ENCODE measurements around the gene RACGAP1. TPM values are rescaled to one million over a fixed set of nuclear protein-coding genes. Genes with fewer than 3 reads are reported as not detected.

The RACGAP1 gene
- total RNA-seq, 4 donors from 2014 or later, result 5.1 to 29.7 (median 8.5) TPM

GRCh38 chr12:49939707-49940106 lies 85.6 kb downstream of the RACGAP1 start:
- no peaks in the 10 kb centered on the region for H3K36me3 ChIP-seq
- H3K9me3 ChIP-seq, result no peaks in the 10 kb centered on the region
- no peaks in the 10 kb centered on the region for H3K27me3 ChIP-seq
- no peaks in the 10 kb centered on the region for H3K4me1 ChIP-seq
- no peak for TF ChIP-seq CTCF (IDR thresholded peaks at IDR 0.05)
- TF ChIP-seq POLR2A (IDR thresholded peaks at IDR 0.05), result no peak
- H3K4me3 ChIP-seq, result no peak overlapping the region
- DNase-seq, result peak in 1 of 3 donors; percentile 17
- no peak overlapping the region for H3K27ac ChIP-seq

- H3K4me1 ChIP-seq, result no peaks in the 10 kb centered on the region
- TF ChIP-seq POLR2A (IDR thresholded peaks at IDR 0.05) (no peak), CTCF (IDR thresholded peaks at IDR 0.05) (no peak)
- DNase-seq, result no peak
- no peaks in the 10 kb centered on the region for H3K27me3 ChIP-seq
- no peaks in the 10 kb centered on the region for H3K36me3 ChIP-seq
- H3K27ac ChIP-seq, result no peak overlapping the region
- H3K4me3 ChIP-seq, result no peak overlapping the region
- no peaks in the 10 kb centered on the region for H3K9me3 ChIP-seq
These were observed 86.0 kb downstream of the RACGAP1 start for GRCh38 chr12:49939307-49939706.

Other genes with a start within 250 kb of the RACGAP1 start
- gene NCKAP5L, start 197.1 kb downstream of the RACGAP1 start, total RNA-seq, result 10 to 100 TPM in 1 of 4 donors, 1 to 10 TPM in 3; 3.3 to 16.5 (median 7.5) TPM
- gene BCDIN3D, start 182.4 kb downstream of the RACGAP1 start, total RNA-seq, result 1 to 10 TPM; 2.3 to 5.2 (median 3.1) TPM
- 1 to 10 TPM in 3 of 4 donors, under 1 TPM in 1; 0.83 to 4.7 (median 2.9) TPM for gene FAIM2, start 121.6 kb downstream of the RACGAP1 start, total RNA-seq
- gene AQP2, start 74.8 kb downstream of the RACGAP1 start, total RNA-seq, result not detected
- not detected for gene AQP5, start 63.6 kb downstream of the RACGAP1 start, total RNA-seq
- gene AQP6, start 52.5 kb downstream of the RACGAP1 start, total RNA-seq, result not detected
- gene ASIC1, start 32.1 kb upstream of the RACGAP1 start, total RNA-seq, result 1 to 10 TPM in 2 of 4 donors, under 1 TPM in 1, not detected in 1; 0.70 to 5.7 (median 1.5) TPM
- gene SMARCD1, start 59.8 kb upstream of the RACGAP1 start, total RNA-seq, result 100 to 1,000 TPM in 2 of 4 donors, 10 to 100 TPM in 2; 76.5 to 126 (median 95.1) TPM
- 100 to 1,000 TPM in 3 of 4 donors, 10 to 100 TPM in 1; 41.3 to 409 (median 291) TPM for gene GPD1, start 78.5 kb upstream of the RACGAP1 start, total RNA-seq
- 100 to 1,000 TPM in 1 of 4 donors, 10 to 100 TPM in 3; 75.3 to 115 (median 86.4) TPM for gene COX14, start 86.7 kb upstream of the RACGAP1 start, total RNA-seq
- gene CERS5, start 141.9 kb upstream of the RACGAP1 start, total RNA-seq, result 10 to 100 TPM; 15.2 to 84.2 (median 23.2) TPM